ENCODE measurements around the gene PADI4.

Gene PADI4

GRCh38 chr1:17278996-17279830 is 28.8 kb upstream of the PADI4 start:
- Histone ChIP-seq H3K4me2 (ENCODE audit: low read length) (no peak overlapping the region), H3K4me3 (ENCODE audit: low read length) (no peak overlapping the region), H3K9me3 (ENCODE audit: insufficient read depth, low read length) (no peaks in the 10 kb centered on the region), H3K27ac (ENCODE audit: low read length) (no peak overlapping the region), H2AFZ (ENCODE audit: low read depth, low read length) (no peak overlapping the region), H3K9ac (ENCODE audit: low read length) (no peak overlapping the region), H3K4me1 (ENCODE audit: low read length) (peaks cover 3% of the 10 kb centered on the region; the same call in 1 of the 2 replicates), H3K36me3 (replicated peaks; ENCODE audit: low read depth, low read length) (no peaks in the 10 kb centered on the region), H3K27me3 (ENCODE audit: low read depth, low read length) (0 out of 2 replicates have a peak, but pooled peaks cover 6% of the 10 kb centered on the region), H4K20me1 (ENCODE audit: insufficient read depth, low read length) (no peaks in the 10 kb centered on the region), H3K79me2 (ENCODE audit: low read length) (no peaks in the 10 kb centered on the region)
- no peak for TF ChIP-seq EZH2phosphoT487 (IDR thresholded peaks at IDR 0.05; ENCODE audit: low read depth)
- TF ChIP-seq, protein P1, sequence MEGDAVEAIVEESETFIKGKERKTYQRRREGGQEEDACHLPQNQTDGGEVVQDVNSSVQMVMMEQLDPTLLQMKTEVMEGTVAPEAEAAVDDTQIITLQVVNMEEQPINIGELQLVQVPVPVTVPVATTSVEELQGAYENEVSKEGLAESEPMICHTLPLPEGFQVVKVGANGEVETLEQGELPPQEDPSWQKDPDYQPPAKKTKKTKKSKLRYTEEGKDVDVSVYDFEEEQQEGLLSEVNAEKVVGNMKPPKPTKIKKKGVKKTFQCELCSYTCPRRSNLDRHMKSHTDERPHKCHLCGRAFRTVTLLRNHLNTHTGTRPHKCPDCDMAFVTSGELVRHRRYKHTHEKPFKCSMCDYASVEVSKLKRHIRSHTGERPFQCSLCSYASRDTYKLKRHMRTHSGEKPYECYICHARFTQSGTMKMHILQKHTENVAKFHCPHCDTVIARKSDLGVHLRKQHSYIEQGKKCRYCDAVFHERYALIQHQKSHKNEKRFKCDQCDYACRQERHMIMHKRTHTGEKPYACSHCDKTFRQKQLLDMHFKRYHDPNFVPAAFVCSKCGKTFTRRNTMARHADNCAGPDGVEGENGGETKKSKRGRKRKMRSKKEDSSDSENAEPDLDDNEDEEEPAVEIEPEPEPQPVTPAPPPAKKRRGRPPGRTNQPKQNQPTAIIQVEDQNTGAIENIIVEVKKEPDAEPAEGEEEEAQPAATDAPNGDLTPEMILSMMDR (IDR thresholded peaks at IDR 0.05; ENCODE audit: low read depth, low read length) = no peak

GRCh38 chr1:17280436-17280835 is 27.6 kb upstream of the PADI4 start:
- Histone ChIP-seq H3K9ac (ENCODE audit: low read length) (no peak overlapping the region), H4K20me1 (ENCODE audit: insufficient read depth, low read length) (no peaks in the 10 kb centered on the region), H3K4me1 (ENCODE audit: low read length) (peaks cover 3% of the 10 kb centered on the region; the same call in 1 of the 2 replicates), H3K27ac (ENCODE audit: low read length) (no peak overlapping the region), H3K36me3 (replicated peaks; ENCODE audit: low read depth, low read length) (no peaks in the 10 kb centered on the region), H3K4me2 (ENCODE audit: low read length) (no peak overlapping the region), H3K4me3 (ENCODE audit: low read length) (no peak overlapping the region), H2AFZ (ENCODE audit: low read depth, low read length) (no peak overlapping the region), H3K9me3 (ENCODE audit: insufficient read depth, low read length) (no peaks in the 10 kb centered on the region), H3K27me3 (ENCODE audit: low read depth, low read length) (0 out of 2 replicates have a peak, but pooled peaks cover 6% of the 10 kb centered on the region), H3K79me2 (ENCODE audit: low read length) (no peaks in the 10 kb centered on the region)
- TF ChIP-seq, protein P1 (IDR thresholded peaks at IDR 0.05; ENCODE audit: low read depth, low read length) = no peak
- TF ChIP-seq EZH2phosphoT487 (IDR thresholded peaks at IDR 0.05; ENCODE audit: low read depth) = no peak

GRCh38 chr1:17280894-17281293 is 27.1 kb upstream of the PADI4 start:
- no peak overlapping the region for H3K4me2 ChIP-seq (ENCODE audit: low read length)
- peaks cover 3% of the 10 kb centered on the region; the same call in 1 of the 2 replicates for H3K4me1 ChIP-seq (ENCODE audit: low read length)
- no peaks in the 10 kb centered on the region for H4K20me1 ChIP-seq (ENCODE audit: insufficient read depth, low read length)
- H3K36me3 ChIP-seq (replicated peaks; ENCODE audit: low read depth, low read length) = no peaks in the 10 kb centered on the region
- H3K4me3 ChIP-seq (ENCODE audit: low read length) = no peak overlapping the region
- H2AFZ ChIP-seq (ENCODE audit: low read depth, low read length) = no peak overlapping the region
- H3K27ac ChIP-seq (ENCODE audit: low read length) = no peak overlapping the region
- TF ChIP-seq, protein P1 (IDR thresholded peaks at IDR 0.05; ENCODE audit: low read depth, low read length) = no peak
- no peak for TF ChIP-seq EZH2phosphoT487 (IDR thresholded peaks at IDR 0.05; ENCODE audit: low read depth)
- no peaks in the 10 kb centered on the region for H3K9me3 ChIP-seq (ENCODE audit: insufficient read depth, low read length)
- no peak overlapping the region for H3K9ac ChIP-seq (ENCODE audit: low read length)
- 0 out of 2 replicates have a peak, but pooled peaks cover 6% of the 10 kb centered on the region for H3K27me3 ChIP-seq (ENCODE audit: low read depth, low read length)
- no peaks in the 10 kb centered on the region for H3K79me2 ChIP-seq (ENCODE audit: low read length)

DNA sequence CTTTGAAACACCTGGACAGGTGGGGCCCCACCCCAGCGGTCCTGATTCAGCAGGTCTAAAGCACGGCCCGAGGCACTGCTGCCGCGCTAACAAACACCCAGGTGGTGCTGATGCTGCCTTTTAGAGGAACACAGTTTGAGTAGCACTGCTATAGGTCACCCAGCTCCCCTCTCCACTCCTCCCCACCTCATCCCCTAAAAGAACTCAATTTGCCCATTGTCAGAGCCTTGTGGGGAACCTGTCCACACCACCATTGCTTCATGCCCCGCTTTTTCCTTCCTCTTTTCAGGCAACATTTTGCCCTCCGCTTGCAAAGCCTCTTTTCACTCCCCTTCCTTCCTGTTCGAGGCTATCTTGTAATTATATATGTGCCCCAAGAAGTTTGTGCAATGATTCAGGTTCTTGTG is 26.2 kb upstream of the PADI4 start:
- Histone ChIP-seq H3K9me3 (ENCODE audit: insufficient read depth, low read length) (no peaks in the 10 kb centered on the region), H3K36me3 (replicated peaks; ENCODE audit: low read depth, low read length) (no peaks in the 10 kb centered on the region), H2AFZ (ENCODE audit: low read depth, low read length) (no peak overlapping the region), H3K27ac (ENCODE audit: low read length) (no peak overlapping the region), H3K4me1 (ENCODE audit: low read length) (peaks cover 3% of the 10 kb centered on the region; the same call in 1 of the 2 replicates), H3K79me2 (ENCODE audit: low read length) (no peaks in the 10 kb centered on the region), H3K27me3 (ENCODE audit: low read depth, low read length) (0 out of 2 replicates have a peak, but pooled peaks cover 6% of the 10 kb centered on the region), H3K4me3 (ENCODE audit: low read length) (no peak overlapping the region), H4K20me1 (ENCODE audit: insufficient read depth, low read length) (no peaks in the 10 kb centered on the region), H3K9ac (ENCODE audit: low read length) (no peak overlapping the region), H3K4me2 (ENCODE audit: low read length) (no peak overlapping the region)
- TF ChIP-seq EZH2phosphoT487 (IDR thresholded peaks at IDR 0.05; ENCODE audit: low read depth) = no peak
- TF ChIP-seq, protein P1 (IDR thresholded peaks at IDR 0.05; ENCODE audit: low read depth, low read length) = no peak
